HUES6 (cell line): ENCODE data around the gene LZTS2.

Experiments used
- H3K27ac ChIP-seq: 2 replicates; pipeline ENCODE4 v1.7.0; 2013; ENCODE audit warnings: low read depth, mild to moderate bottlenecking, low read length, inconsistent platforms
- H3K27me3 ChIP-seq: 2 replicates; pipeline ENCODE4 v1.6.1; 2013; ENCODE audit warnings: low read length; ENCODE audit not compliant: control insufficient read depth, insufficient read depth
- H3K36me3 ChIP-seq: 2 replicates; pipeline ENCODE4 v1.6.1; 2013; ENCODE audit warnings: low read length; ENCODE audit not compliant: control insufficient read depth, insufficient read depth
- H3K4me1 ChIP-seq: 2 replicates; pipeline ENCODE4 v1.6.1; 2013; ENCODE audit warnings: low read length; ENCODE audit not compliant: control insufficient read depth, insufficient read depth
- H3K4me3 ChIP-seq: 2 replicates; pipeline ENCODE4 v1.5.1; 2013; ENCODE audit warnings: low read depth, low read length
- H3K9ac ChIP-seq: one replicate; pipeline ENCODE4 v1.6.1; 2013; ENCODE audit warnings: mild to moderate bottlenecking, low read length
- H3K9me3 ChIP-seq: 2 replicates; pipeline ENCODE4 v1.6.1; 2013; ENCODE audit warnings: low read depth, low read length; ENCODE audit not compliant: control insufficient read depth, insufficient read depth

Gene LZTS2, protein sequence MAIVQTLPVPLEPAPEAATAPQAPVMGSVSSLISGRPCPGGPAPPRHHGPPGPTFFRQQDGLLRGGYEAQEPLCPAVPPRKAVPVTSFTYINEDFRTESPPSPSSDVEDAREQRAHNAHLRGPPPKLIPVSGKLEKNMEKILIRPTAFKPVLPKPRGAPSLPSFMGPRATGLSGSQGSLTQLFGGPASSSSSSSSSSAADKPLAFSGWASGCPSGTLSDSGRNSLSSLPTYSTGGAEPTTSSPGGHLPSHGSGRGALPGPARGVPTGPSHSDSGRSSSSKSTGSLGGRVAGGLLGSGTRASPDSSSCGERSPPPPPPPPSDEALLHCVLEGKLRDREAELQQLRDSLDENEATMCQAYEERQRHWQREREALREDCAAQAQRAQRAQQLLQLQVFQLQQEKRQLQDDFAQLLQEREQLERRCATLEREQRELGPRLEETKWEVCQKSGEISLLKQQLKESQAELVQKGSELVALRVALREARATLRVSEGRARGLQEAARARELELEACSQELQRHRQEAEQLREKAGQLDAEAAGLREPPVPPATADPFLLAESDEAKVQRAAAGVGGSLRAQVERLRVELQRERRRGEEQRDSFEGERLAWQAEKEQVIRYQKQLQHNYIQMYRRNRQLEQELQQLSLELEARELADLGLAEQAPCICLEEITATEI

GRCh38 chr10:100999742-101000126 is at the start of gene LZTS2:
Gene LZTS2, plus strand, starts transcription at chr10:100999808. Its CDS starts 2,731 bp downstream, at chr10:101002539.
- Histone ChIP-seq H3K4me1 (peaks cover 28% of the 10 kb centered on the region), H3K4me3 (peak within 1 kb of the TSS; percentile 65), H3K27ac (peak within 1 kb of the TSS; percentile 95), H3K36me3 (peaks cover 27% of the 10 kb centered on the region), H3K9ac (peak within 1 kb of the TSS; percentile 91), H3K27me3 (no peaks in the 10 kb centered on the region), H3K9me3 (no peaks in the 10 kb centered on the region)

DNA sequence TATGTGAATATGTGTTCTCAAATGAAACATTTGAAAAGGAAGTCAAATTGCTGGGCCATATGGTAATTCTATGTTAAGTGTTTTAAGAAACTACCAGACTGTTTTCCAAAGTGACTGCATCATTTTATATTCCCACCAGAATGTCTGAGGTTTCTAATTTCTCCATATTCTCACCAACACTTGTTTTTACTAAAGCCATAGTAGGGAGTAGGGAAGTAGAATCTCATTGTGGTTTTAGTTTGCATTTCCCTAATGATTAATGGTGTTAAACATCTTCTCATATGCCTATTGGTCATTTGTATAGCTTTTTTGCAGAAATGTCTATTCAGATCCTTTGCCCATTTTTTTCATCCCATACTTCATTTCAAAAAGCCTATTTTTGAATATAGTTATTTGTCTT is 39.4 kb upstream of the LZTS2 start:
- Histone ChIP-seq H3K4me3 (no peak overlapping the region), H3K9ac (no peak overlapping the region), H3K27ac (no peak overlapping the region), H3K9me3 (no peaks in the 10 kb centered on the region), H3K36me3 (peaks cover 55% of the 10 kb centered on the region), H3K4me1 (no peaks in the 10 kb centered on the region), H3K27me3 (no peaks in the 10 kb centered on the region)

GRCh38 chr10:100962351-100963080 is 37.1 kb upstream of the LZTS2 start:
- no peak overlapping the region for H3K27ac ChIP-seq
- peaks cover 48% of the 10 kb centered on the region for H3K36me3 ChIP-seq
- H3K27me3 ChIP-seq: no peaks in the 10 kb centered on the region
- H3K4me3 ChIP-seq: no peak overlapping the region
- no peak overlapping the region for H3K9ac ChIP-seq
- H3K4me1 ChIP-seq: no peaks in the 10 kb centered on the region
- H3K9me3 ChIP-seq: no peaks in the 10 kb centered on the region

DNA sequence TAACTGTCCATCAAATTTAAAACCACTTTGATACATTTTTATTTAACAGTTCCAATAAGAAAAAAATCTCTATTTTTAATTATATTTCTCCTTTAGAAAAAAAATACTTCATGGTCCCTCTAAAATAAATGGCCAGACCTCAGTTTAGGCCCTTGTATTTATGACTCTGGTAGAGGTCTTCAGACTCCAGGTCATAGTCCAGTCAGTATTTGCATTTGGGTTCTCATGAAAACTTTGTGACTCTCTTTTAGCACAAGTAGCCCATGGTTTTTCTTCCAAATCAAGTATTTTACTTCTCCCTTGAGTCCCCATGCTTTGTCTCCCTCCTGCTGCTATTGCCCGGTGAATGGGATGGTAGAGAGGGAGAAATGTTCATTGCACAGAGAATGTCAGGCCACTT is 35.8 kb upstream of the LZTS2 start:
- Histone ChIP-seq H3K4me1 (peaks cover 3% of the 10 kb centered on the region), H3K27me3 (peaks cover 5% of the 10 kb centered on the region; the same call in 1 of the 2 replicates), H3K9ac (no peak overlapping the region), H3K4me3 (no peak overlapping the region), H3K36me3 (peaks cover 39% of the 10 kb centered on the region), H3K9me3 (no peaks in the 10 kb centered on the region), H3K27ac (no peak overlapping the region)

GRCh38 chr10:100965820-100966219 is 33.8 kb upstream of the LZTS2 start:
- H3K9ac ChIP-seq: no peak overlapping the region
- H3K27me3 ChIP-seq: peaks cover 5% of the 10 kb centered on the region; the same call in 1 of the 2 replicates
- H3K36me3 ChIP-seq: peaks cover 22% of the 10 kb centered on the region
- H3K4me3 ChIP-seq: no peak overlapping the region
- peaks cover 12% of the 10 kb centered on the region for H3K4me1 ChIP-seq
- H3K9me3 ChIP-seq: no peaks in the 10 kb centered on the region
- H3K27ac ChIP-seq: no peak overlapping the region

DNA sequence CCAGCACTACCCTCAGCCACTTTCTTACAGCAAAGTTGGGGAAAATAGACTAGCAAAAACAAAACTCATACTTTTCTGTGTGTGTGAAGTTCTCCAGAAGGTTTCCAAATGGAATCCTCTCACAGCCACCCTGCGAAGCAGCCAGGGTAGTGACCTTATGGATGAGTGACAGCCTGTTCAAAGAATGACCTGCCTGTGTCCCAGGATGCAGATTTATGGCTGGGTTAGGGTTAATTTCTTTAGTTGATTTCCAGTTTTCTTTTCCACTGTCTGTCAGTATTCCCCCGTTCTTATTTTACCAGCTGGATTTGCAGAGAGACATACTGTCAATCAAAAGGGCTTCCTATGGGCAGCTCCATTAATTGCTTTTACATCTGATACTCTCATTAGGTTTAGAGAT is 32.7 kb upstream of the LZTS2 start:
- no peaks in the 10 kb centered on the region for H3K9me3 ChIP-seq
- H3K27ac ChIP-seq: no peak overlapping the region
- peaks cover 20% of the 10 kb centered on the region for H3K4me1 ChIP-seq
- no peak overlapping the region for H3K4me3 ChIP-seq
- H3K36me3 ChIP-seq: peaks cover 17% of the 10 kb centered on the region
- peaks cover 5% of the 10 kb centered on the region; the same call in 1 of the 2 replicates for H3K27me3 ChIP-seq
- H3K9ac ChIP-seq: no peak overlapping the region

DNA sequence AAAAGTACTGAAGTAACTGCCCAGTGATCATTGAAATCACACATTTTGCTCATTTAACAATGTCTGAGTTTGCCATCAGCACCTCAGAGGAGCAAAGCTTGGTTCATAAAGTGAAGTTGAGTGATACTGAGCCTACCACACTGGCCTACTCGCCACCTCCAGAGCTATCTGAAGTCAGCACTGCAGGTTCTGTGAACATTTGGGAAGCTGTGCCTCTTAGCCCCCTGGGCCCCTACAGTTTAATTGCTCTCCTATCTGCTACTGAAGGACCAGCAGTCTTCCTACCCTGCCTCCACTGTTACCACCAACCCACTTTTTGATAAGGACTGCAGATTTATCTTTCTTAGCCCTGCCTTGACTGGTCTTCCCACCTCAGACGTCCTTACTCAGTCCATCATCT is 32.3 kb upstream of the LZTS2 start:
- Histone ChIP-seq H3K27me3 (peaks cover 5% of the 10 kb centered on the region; the same call in 1 of the 2 replicates), H3K9ac (no peak overlapping the region), H3K4me3 (no peak overlapping the region), H3K36me3 (peaks cover 13% of the 10 kb centered on the region), H3K9me3 (no peaks in the 10 kb centered on the region), H3K4me1 (peaks cover 24% of the 10 kb centered on the region), H3K27ac (no peak overlapping the region)

GRCh38 chr10:100968062-100968736 is 31.4 kb upstream of the LZTS2 start:
- Histone ChIP-seq H3K9me3 (no peaks in the 10 kb centered on the region), H3K36me3 (peaks cover 5% of the 10 kb centered on the region; the same call in 1 of the 2 replicates), H3K27ac (no peak overlapping the region), H3K9ac (no peak overlapping the region), H3K4me3 (peak overlapping the region; percentile 71), H3K4me1 (peaks cover 26% of the 10 kb centered on the region), H3K27me3 (peaks cover 5% of the 10 kb centered on the region; the same call in 1 of the 2 replicates)

- peak overlapping the region; percentile 71 for H3K4me3 ChIP-seq
Measured at GRCh38 chr10:100968863-100969186, 30.8 kb upstream of the LZTS2 start.

DNA sequence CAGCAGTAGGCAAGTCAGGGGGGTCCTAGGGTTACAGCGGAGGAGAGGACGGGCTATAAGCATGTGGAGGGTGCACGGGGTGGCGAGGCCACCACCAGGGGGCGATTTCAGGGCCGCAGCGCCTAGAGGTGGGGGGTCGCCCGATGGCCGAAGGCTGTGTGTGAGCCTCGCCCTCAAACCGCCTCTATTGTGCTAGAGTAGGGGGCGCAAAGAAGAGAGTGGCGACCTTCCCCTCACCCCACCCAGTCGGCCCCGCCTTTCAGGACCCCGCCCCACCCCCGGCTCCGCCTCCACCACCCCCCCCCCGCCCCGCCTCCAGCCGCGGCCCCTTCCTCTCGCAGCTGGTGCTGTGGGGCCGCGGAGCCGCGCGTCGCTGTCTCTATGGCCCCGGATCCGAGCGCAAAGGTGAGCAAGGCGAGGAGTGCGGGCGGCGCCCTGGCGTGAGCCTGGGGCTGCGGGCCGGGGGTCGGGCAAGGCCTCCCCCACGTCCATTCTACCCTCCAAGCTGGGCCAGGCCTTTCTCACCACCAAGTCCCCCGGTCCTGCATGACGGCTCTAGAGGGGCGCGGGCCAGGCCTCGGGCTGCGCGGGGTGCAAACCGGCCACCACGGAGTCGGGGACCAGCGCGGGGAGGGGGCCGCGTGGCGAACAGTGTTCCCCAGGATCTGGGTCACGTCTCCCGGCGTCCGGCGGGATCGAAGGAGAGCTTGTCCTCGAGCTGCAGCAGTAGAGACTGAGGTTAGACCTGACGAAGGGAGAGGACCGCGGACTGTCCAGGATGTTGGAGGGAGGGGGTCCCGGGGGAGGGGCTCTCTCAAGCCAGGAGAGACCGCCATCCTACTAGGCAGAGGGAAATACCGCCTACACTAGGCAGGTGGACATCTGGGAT is 30.2 kb upstream of the LZTS2 start, which contains the start of gene SEMA4G:
SEMA4G (plus strand) TSS at position 318 of the 889 bp plus-strand sequence. CDS start 3,409 bp downstream, outside the sequence.
- Histone ChIP-seq H3K9me3 (no peaks in the 10 kb centered on the region), H3K27me3 (peaks cover 5% of the 10 kb centered on the region; the same call in 1 of the 2 replicates), H3K36me3 (0 out of 2 replicates have a peak, but pooled peaks cover 5% of the 10 kb centered on the region), H3K4me3 (peak within 1 kb of the TSS; percentile 71), H3K9ac (peak within 1 kb of the TSS; percentile 56), H3K4me1 (peaks cover 26% of the 10 kb centered on the region), H3K27ac (no peak within 1 kb of the TSS)

More at GRCh38 chr10:100968863-100969186, 30.8 kb upstream of the LZTS2 start:
- Histone ChIP-seq H3K4me1 (peaks cover 26% of the 10 kb centered on the region), H3K36me3 (0 out of 2 replicates have a peak, but pooled peaks cover 5% of the 10 kb centered on the region), H3K27ac (no peak overlapping the region), H3K9ac (peak overlapping the region; percentile 56), H3K27me3 (peaks cover 5% of the 10 kb centered on the region; the same call in 1 of the 2 replicates), H3K9me3 (no peaks in the 10 kb centered on the region)
